GM23338 (cell line): Measurements from ENCODE around the gene DOCK2.

Experiments
- CTCF ChIP-seq, 2 experiments: fragments of 200-600 bp in 1 of 2; sonication (generic) in 1 of 2; conservative IDR thresholded peaks; 2 replicates each; pipeline versions ENCODE4 v1.5.1 to v1.6.1; 2016 to 2017; ENCODE audit warnings: antibody characterized with exemption in 2 of 2, low read depth in 2 of 2, mild to moderate bottlenecking in 2 of 2, moderate library complexity in 1 of 2
- EZH2phosphoT487 ChIP-seq: fragments of 200-600 bp; sonication (generic); IDR thresholded peaks from one replicate; pipeline ENCODE4 v1.8.1; 2018; ENCODE audit warnings: antibody characterized with exemption; ENCODE audit not compliant: unreplicated experiment
- REST ChIP-seq: IDR thresholded peaks from one replicate; pipeline ENCODE4 v1.6.1; 2018; ENCODE audit warnings: antibody characterized with exemption; ENCODE audit not compliant: unreplicated experiment
- STAT1 ChIP-seq: IDR thresholded peaks from one replicate; pipeline ENCODE4 v1.6.1; 2016; ENCODE audit warnings: antibody characterized with exemption; ENCODE audit not compliant: unreplicated experiment
- ZNF114 ChIP-seq: fragments of 250-450 bp; sonication (Bioruptor Pico); IDR thresholded peaks from 2 replicates; pipeline ENCODE4 v1.5.0; 2020; ENCODE audit warnings: mild to moderate bottlenecking, moderate library complexity
- TF ChIP-seq, protein P1 (sequence below): IDR thresholded peaks from 2 replicates; pipeline ENCODE4 v1.6.1; 2016; ENCODE audit warnings: antibody characterized with exemption

DNA sequence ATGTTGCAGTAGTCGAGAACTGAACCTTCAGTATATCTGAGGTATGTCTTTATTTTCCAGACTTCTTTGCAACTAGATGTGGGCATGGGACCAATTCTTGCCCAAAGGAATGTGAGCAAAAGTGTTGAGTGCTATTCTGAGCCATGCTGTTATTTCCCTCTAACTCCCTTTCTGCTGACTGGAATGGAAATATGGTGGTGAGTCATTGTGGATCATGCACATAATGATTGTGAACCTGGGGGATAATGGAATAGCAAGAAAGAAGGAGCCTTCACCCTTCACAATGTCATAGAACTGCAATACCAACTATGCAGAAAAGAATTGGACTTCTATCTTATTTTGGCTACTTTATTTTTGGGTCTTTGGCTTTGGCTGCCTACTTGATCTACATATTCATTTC lies 10.3 kb upstream of the DOCK2 start:
- TF ChIP-seq CTCF (conservative IDR thresholded peaks at IDR 0.05; ENCODE audit: low read depth in 2 of 2) (no peak), EZH2phosphoT487 (no peak), REST (no peak), STAT1 (no peak), ZNF114 (CRISPR knock-in tag) (no peak)
- TF ChIP-seq, protein P1, sequence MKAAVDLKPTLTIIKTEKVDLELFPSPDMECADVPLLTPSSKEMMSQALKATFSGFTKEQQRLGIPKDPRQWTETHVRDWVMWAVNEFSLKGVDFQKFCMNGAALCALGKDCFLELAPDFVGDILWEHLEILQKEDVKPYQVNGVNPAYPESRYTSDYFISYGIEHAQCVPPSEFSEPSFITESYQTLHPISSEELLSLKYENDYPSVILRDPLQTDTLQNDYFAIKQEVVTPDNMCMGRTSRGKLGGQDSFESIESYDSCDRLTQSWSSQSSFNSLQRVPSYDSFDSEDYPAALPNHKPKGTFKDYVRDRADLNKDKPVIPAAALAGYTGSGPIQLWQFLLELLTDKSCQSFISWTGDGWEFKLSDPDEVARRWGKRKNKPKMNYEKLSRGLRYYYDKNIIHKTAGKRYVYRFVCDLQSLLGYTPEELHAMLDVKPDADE: no peak
